Kidney glomerular epithelial cell (primary cell): Measurements from ENCODE around the gene B9D2.

Experiments
- DNase-seq: peaks from one replicate; lab custom pipeline; 2025; lab: John Stamatoyannopoulos, UW

B9D2 gene

DNA sequence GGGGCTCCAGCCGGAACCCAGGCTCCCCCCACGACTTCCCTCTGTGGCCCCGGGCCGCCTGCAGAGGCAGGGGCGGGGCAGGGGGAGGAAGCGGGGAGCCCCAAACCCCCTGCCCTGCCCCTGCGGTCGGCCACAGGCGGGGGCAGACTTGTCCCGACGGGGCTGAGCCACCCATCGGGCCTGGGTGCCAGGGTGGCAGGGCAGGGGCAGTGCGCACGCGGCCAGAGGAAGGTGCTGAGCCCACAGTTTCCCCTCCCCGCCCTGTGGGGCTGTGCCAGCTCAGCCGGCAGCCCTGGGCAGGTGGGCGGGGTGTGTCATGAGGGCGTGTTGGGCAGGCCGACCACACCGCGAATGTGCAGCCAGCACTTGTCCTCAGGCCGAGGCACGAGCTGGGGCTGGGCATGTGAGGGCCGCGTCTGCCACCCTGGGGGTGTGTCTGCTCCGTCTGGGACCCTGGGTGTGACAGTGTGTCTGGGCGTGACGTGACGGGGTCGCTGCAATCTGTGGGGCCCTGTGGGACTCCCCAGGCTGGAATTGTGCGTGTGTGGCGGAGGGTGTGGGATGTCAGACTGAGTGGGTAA, 36.3 kb downstream of the B9D2 start:
- peak; percentile 40 for DNase-seq

DNA sequence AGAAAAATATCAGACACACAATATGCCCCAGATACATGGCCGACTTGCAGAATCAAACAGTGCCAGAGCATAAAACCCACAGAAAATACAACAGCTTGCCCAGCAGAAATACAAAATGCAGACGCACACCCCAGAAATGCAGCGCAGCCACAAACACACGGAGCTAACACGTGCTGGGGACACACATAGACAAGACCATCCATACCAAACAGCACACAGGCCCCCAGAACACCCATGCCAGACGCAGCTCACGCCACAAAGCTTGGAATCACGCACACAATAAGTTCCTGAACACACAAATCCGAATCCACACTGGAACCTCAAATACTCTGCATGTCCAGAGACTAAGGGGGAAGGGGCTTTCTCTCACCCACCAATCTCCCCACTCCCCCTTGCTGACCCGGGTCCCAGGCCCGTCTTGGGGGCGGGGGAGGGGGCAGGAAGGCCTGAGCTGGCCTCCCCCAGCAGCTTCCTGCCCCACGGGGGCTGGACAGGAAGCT, 36.8 kb downstream of the B9D2 start:
- DNase-seq: no peak

DNA sequence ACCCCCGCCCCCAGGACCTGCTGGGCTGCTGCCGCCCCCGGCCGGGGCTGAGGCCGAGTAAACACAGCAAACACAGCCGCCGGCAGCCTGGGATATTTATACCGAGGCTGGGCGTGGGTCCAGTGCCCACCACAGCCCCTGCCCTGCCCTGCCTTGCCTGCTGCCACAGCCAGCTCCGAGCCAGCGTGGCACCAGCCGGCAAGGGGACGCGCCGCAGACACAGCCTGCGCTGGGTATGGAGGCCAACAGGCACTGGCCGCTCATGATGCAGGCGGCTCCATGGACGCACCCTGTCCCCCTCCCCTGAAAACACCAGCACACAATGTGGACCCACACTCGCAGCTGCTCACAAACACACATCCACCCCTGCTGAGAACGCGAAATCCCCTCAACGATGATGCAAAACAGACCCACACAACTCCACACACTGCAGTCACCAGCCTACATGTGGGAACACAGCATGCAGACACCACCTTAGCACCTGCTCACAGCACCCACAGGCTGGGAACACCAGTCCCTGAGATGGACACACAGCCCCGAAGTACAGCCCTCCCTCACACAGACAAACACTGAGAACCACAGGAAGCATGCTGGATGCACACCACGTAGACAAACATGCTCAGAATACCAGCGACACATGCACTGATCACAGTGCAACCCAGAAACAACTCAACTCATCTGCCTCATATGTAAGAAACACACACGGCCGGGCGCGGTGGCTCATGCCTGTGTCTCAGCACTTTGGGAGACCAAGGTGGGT, 37.8 kb downstream of the B9D2 start:
- DNase-seq: peak; percentile 72

DNA sequence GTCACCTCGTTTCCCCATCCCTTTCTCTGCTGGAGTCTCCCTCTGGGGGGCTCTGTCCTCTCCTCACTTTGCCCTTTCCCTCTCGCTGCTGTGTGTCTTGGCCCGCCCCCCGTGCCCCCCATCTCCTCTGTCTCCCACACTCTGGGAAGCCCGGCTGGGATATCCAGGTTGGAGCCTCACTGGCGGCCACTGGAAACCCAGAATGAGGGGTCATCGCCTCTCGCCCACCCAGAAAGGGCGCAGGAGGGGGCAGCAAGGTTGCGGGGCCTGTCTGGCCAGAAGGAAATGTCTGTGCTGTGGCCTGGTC, 38.4 kb downstream of the B9D2 start:
- DNase-seq: no peak

DNA sequence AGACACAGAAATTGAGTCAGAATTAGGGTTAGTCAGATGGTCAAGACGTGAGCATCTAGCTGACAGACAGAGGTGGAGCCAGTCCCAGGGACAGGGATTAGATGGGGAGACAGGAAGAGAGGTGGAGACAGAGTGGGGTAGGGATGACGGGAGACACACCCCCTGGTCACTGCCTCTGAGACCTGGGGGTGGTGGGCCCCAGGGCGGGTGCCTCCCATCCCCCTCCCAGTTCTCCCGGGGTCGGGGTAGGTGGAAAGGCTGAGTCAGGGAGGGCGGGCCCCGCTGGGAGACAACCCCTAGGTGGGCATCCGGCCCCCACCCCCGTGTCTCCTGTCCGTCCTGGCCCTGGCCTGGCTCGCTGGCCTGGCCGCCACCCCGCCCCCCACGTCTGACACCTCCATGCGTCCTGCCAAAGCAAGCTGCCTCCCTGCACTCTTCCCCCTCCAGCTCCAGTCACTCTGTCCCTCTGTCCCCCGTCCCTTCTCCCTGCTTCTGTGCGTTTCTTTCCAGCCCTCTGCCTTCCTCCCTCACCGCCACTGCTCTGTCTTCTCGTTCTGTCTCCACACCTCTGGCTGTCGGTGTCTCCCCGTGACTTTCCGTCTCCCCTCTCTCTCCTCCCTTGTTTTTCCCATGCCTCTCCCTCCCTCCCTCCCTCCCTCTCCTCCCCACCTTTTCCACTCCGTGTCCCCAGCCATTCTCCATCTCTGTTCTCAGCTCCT, 38.9 kb downstream of the B9D2 start:
- peak; percentile 66 for DNase-seq

DNA sequence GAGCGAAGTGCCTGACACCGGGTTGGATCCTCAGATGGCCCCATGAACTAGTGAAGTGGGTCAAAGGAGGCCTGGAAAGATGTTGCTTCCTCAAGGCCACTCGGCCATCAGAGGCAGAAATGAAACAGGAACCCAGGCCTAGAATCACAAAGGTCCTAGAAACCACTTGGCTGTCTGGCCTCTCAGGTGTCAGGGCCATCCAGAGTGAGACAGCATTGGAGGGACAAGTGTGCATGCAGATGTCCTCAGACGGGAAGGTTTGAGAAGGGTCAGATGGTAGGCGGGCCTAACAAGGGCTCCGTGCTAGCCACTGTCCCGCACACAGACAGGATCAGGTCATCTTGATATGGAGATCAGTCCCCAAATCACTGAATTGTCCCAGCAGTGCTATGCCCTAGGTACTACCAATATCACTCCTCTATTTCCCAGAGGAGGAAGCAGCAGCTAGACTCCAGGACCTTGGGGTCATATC, 39.7 kb downstream of the B9D2 start:
- DNase-seq: no peak

DNA sequence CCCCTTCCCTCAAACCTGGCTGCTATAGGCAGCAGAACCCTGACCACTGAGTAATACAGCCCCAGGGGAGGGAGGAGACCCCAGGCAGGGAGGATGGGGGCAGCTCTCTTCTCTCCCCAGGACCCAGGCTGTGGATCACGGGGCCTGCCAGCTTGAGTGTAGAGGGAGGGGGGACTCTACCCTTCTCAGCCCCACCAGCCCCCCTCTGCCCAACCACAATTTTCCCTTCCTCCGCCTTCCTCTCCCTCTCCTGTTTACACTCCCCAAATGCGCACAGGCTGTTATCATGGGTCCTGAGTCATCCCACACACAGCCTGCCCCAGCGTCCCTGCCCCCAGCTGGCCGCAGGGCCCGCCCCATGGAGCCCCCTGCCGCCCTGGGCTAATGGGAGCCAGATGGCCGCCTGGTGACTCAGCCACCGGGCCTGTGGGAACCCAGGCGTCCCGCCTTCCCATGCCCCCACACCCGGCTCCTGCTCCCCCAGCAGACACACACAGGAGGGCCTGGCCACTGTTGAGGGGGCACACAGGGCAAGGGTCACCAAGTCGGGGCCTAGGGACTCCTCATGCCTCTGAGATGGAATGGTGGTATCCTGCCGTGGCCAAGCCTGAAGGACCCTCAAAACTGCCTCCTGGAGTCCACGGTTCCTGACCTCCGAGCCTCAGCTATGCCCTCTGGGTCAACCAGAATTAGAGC, 40.4 kb downstream of the B9D2 start:
- peak; percentile 68 for DNase-seq

DNA sequence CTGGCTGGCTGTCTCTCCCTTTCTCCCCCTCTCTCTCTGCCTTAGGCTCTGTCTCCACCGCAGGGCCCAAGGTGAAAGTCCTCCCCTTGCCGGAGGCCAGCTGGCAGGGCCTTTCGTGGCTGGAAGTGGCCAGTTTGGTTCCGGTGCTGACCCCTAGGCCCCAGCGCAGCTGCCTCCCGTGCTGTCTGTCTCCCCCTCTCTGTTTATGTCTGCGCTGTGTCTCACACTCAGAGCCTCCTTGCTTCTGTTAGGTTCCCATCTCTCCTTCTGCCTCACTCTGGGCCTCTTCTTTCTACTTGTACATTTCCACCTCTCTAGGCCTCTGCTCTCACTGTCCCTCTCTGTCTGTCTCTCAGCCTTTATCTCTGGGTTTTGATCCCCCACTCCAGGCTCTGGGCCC, 40.9 kb downstream of the B9D2 start:
- no peak for DNase-seq

DNA sequence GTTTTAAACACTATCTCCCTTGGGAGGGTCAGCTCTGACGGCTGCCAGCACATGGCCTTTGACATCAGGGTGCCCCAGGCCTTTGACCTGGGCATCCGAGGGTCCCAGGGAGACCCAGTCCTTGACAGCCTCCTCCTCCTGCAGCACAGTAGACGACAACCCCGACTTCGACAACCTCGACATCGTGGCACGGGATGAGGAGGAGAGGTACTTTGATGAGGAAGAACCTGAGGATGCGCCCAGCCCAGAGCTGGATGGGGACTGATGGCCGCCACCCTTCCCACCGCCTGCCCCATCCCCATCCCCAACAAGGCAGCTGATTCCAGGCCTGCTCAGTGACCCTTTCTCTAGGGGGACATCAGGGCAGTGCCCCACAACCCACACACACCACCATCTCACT, 41.5 kb downstream of the B9D2 start:
- DNase-seq: no peak

DNA sequence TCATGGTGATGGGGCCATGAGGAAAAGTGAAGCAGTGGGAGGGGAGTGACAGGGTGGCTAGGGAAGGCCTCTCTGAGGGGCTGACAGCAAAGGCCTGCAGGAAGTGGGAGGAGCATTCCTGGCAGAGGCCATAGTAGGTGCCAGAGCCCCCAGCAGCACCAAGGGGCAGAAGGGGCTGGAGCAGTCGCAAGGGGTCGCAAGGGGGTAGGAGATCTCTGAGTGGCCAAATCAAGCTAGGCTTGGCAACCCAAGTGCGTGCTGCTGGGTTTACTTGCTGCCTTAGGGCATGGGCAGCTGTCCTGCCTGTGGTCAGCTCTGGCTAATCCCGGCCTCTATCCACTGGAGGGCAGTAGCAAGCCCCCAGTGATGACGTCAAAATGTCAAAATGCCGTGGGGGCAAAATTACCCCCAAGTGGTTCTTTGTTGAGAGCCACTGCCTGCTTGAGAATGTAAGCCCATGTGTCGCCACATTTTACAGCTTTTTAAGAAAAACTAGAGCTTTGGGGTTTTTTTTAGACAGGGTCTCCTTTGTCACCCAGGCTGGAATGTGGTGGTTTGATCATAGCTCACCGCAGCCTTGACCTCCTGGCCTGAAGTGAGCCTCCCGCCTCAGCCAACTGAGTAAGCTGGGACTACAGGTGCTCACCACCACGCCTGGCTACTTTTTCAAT, 42.2 kb downstream of the B9D2 start:
- peak; percentile 28 for DNase-seq

DNA sequence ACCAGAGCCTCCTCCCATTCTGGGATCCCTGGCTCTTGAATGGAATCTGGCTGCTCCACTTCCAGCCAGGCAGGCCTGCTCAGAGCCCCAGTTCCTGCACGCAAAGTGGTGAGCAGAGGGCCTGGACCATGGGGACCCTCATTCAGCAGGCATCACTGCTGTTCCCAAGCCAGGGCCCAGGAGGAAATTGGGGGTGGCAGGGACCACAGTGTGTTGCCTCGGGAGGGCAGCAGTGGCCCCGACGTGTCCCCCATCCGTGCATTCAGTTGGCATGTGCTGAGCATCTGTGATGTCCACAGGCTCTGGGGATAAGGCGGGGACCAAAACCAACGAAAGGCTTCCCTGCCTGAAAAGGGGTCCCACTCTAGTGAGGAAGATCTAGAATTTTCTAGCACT, 42.7 kb downstream of the B9D2 start:
- DNase-seq: no peak

DNA sequence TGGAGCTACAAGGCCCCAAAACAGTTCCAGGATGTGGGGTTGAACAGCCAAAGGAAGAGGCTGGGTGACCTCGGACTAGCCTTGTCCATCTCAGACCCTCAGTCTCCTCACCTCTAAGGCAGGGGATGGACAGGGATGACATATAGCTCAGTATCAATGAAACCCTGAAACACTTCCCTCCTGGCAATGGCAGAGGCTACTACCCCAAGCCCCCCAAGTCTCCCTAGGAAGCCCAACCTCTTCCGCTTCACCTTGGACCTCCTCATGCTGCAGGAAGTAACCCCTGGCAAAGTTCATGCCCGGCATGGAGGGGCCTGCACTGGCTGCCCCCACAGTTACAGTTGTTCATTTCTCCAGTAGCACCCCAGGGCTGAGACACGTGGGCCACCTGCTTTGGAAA, 43.4 kb downstream of the B9D2 start:
- DNase-seq: no peak

DNA sequence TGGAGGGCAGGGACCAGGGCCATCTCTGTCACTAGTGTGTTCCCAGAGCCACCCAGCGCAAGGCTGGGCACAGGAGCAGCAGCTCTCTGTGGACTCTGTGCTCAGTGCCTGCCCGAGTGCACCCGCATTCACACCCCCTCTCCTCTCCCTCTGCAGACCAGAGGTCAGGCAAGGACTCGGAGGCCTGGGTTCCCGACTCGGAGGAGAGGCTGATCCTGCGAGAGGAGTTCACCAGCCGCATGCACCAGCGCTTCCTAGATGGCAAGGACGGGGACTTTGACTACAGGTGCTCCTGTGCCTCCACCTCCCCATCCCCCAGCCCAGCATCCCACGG, 43.8 kb downstream of the B9D2 start:
- DNase-seq: no peak

DNA sequence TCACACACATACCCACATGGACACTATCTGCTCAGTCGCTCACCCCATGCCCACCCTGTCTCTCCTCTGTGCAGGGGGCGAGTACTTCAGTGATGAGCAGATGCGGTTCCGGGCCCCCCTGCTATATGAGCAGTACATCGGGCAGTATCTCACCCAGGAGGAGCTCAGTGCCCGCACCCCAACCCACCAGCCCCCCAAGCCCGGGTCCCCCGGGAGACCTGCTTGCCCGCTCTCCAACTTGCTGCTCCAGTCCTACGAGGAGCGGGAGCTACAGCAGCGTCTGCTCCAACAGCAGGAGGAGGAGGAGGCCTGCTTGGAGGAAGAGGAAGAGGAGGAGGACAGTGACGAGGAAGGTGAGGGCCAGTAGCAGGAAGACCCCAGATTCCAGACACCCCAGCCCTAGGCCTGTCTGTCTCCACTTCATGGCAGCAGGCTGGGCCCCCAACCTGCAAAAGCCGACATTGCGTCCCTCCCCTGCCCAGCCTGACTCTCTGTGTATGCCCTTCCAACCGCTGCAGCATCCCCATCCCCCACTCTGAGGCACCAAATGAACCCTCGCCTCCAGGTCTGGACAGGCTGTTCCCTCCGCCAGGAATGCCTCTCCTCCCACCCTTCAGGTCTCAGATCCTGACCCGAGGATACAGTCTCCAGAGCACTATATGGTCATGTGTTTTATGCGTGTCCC, 44.3 kb downstream of the B9D2 start:
- DNase-seq: no peak

DNA sequence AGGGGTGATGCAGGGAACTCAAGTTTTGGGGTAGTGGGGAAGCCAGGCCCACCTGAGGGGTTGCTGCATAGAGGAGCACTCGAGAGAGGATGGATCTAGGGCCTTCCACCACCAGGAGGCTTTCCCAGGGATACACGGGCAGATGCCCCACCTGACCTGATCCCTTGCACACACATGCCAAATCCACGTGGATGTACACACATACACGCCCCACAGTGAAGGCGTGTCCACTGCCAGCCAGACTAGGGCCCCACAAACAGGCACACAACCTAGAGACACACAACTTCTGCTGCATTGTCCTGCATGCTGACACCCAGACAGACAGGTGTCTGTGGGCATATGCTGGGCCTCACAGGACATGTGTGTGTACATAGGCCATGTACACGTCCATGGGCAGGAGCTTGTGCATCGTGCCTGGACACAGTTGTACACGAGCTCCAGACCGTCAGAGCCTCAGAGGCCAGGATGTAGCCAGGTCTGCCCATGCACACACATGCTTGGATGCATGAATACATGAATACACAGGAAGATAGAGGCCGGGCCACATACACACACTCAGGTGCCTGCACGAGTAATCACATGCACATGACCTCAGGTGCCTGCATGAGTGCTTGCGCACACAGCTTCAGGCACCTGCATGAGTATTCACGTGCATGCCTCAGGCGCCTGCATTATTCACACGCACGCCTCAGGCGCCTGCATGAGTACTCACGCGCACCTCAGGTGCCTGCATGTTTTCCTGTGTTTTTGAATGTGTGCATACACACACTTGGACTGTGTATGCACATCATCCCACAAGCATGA, 45.1 kb downstream of the B9D2 start:
- no peak for DNase-seq

DNA sequence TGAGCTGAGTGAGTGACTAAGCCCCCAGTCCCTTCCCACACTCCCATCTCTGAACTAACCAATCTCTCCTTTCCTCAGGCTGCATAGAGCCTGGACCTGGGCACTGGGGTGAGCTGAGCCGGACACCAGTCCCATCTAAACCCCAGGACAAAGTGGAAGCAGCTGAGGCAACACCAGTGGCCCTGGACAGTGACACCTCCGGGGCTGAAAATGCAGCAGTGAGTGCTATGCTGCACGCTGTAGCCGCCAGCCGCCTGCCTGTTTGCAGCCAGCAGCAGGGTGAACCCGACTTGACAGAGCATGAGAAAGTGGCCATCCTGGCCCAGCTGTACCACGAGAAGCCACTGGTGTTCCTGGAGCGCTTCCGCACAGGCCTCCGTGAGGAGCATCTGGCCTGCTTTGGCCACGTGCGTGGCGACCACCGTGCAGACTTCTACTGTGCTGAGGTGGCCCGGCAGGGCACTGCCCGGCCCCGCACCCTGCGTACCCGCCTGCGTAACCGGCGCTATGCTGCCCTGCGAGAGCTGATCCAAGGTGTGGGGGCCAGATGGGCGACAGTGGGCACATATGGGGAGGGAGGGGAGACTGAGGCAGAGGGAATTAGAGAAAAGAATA, 47.5 kb downstream of the B9D2 start:
- no peak for DNase-seq

DNA sequence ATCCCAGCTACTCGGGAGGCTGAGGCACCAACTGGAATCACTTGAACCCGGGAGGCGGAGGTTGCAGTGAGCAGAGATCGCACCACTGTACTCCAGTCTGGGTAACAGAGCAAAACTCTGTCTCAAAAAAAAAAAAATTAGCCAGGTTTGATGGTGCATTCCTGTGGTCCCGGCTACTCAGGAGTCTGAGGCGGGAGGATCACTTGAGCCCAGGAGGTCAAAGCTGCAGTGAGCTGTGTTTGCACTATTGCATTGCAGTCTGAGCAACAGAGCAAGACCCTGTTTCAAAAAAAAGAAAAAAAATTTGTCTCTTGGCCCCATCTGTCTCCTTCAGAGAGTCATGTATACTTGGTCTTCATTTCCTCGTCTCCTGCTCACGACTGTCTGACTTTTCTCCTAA, 52.3 kb downstream of the B9D2 start:
- DNase-seq: no peak

DNA sequence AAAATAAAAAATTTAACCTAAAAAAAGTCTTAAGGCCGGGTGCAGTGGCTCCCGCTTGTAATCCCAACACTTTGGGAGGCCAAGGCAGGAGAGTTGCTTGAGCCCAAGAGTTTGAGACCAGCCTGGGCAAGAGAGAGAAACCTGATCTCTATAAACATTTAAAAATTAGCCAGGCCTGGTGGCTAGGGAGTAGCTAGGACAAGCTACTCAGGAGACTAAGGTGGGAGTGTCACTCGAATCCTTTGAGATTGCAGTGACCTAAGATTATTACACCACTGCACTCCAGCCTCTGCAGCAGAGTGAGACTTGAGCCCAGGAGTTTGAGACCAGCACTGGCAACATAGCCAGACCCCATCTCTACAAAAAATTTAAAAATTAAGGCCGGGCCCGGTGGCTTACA, 52.9 kb downstream of the B9D2 start:
- DNase-seq: peak; percentile 1

DNA sequence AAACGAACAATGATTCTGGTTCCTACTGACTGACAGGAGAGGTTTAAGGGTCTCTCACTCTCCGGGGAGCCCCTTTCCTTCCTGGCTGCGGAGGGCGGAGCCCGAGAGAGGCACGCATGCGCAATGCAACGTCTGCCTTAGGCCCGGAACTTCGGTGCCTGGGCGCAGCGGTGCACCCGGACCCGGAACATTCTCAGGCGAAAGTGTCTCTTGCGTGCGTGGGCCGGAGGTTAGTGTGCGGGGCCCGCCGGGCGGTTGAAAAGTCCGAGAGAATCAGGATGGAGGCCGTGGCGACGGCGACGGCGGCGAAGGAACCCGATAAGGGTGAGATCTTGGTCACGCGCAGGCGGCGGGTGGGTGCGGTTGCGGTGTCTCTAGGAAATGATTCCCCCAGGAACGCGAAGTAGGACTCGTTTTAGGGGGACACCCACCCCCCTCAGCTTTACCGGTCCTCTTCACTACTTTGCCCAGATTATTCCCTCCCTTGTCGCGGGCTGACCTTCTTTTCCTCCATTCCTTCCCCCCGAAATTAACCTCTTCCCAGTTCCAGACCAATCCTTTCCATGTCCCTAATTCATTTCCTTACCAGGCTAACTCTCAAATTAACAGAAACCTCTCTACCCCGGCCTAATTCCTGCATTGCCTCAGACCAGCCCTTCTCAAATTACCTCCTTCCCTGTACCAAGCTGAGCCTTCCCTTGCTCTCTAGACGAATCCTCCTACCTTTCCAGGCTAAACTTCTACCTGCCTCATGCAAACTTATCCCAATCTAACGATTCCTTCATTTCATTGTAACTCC, 53.7 kb downstream of the B9D2 start, which contains the start of gene CCDC97:
CCDC97 (plus strand) TSS at position 140 of the 799 bp plus-strand sequence; CDS start at position 279, 139 bp downstream.
- peak; percentile 70 for DNase-seq
